Adipocyte (in vitro differentiated cells): ENCODE data around the gene DIP2A.

ENCODE experiments used
- DNase-seq: peaks from one replicate; pipeline ENCODE4 v3.0.0-alpha.2; 2015; ENCODE audit warnings: low read depth
- H3K27me3 ChIP-seq: replicated peaks from 2 replicates; pipeline ENCODE4 v1.7.0; 2013; ENCODE audit warnings: mild to moderate bottlenecking, low read length, moderate library complexity; ENCODE audit not compliant: control insufficient read depth, insufficient read depth
- H3K36me3 ChIP-seq: 2 replicates; pipeline ENCODE4 v1.7.0; 2013; ENCODE audit warnings: low read length, mild to moderate bottlenecking, moderate library complexity; ENCODE audit not compliant: control insufficient read depth, insufficient read depth, severe bottlenecking
- H3K4me1 ChIP-seq: 2 replicates; pipeline ENCODE4 v1.7.0; 2013; ENCODE audit warnings: mild to moderate bottlenecking, low read length, moderate library complexity; ENCODE audit not compliant: control insufficient read depth, insufficient read depth
- H3K4me3 ChIP-seq: 2 replicates; pipeline ENCODE4 v1.7.0; 2013; ENCODE audit warnings: mild to moderate bottlenecking, low read length, moderate library complexity
- H3K9ac ChIP-seq: 2 replicates; pipeline ENCODE4 v1.7.0; 2013; ENCODE audit warnings: mild to moderate bottlenecking, low read length, moderate library complexity
- H3K9me3 ChIP-seq: 2 replicates; pipeline ENCODE4 v1.7.0; 2013; ENCODE audit warnings: mild to moderate bottlenecking, low read length, moderate library complexity; ENCODE audit not compliant: control insufficient read depth

The DIP2A gene

DNA sequence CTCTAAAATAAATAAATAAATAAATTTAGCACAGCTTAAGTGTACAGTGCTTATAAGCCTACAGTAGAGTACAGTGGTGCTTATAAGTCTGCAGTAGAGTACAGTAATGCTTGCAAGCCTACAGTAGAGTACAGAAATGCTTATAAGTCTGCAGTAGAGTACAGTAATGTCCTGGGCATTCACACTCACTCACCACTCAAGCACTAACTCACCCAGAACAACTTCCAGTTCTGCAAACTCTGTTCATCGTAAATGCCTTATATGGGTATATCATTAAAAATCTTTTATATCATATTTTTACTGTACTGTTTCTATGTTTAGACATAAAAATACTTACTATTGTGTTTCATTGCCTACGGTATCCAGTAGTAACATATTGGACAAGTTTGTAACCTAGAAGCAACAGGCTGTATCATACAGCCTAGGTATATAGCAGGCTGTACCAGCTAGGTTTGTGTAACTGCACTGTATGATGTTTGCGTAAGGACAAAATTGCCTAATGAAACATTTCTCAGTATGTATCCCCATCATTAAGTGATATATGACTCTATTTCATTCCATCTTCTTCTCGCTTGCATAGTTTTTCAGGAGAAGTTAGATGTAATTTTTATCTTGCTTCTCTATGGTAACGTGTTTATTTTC lies 160.2 kb downstream of the DIP2A start:
- no peak overlapping the region for H3K4me3 ChIP-seq
- no peak overlapping the region for H3K9ac ChIP-seq
- H3K9me3 ChIP-seq, result peaks cover 3% of the 10 kb centered on the region
- DNase-seq, result no peak
- H3K36me3 ChIP-seq, result no peaks in the 10 kb centered on the region
- H3K27me3 ChIP-seq, result no peaks in the 10 kb centered on the region
- H3K4me1 ChIP-seq, result no peaks in the 10 kb centered on the region
